ENCODE results near the gene CATSPER4.

CATSPER4 gene

DNA sequence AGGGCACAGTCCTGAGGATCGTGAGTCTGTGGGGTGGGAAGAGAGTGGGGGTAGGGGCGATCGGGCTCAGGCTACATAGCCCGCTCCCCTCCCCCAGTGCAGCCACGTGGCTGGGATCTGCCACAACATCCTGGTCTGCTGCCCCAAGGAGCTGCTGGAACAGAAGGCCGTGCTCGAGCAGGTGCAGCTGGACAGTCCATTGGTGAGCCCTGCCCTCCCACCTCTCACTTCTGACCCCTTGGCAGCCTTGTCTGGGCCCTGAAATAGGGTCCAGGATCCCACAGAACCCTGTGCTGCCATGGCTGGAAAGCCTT, 8.1 kb upstream of the CATSPER4 start:
- Histone ChIP-seq H3K27ac (no peak overlapping the region), H3K4me3 (no peak overlapping the region), H3K9me3 (no peaks in the 10 kb centered on the region), H3K36me3 (peaks cover 0 to 58% (median 0%) of the 10 kb centered on the region in 3 donors), H3K4me1 (no peaks in the 10 kb centered on the region), H3K27me3 (no peaks in the 10 kb centered on the region)
- DNase-seq, result no peak
- TF ChIP-seq, protein P1, sequence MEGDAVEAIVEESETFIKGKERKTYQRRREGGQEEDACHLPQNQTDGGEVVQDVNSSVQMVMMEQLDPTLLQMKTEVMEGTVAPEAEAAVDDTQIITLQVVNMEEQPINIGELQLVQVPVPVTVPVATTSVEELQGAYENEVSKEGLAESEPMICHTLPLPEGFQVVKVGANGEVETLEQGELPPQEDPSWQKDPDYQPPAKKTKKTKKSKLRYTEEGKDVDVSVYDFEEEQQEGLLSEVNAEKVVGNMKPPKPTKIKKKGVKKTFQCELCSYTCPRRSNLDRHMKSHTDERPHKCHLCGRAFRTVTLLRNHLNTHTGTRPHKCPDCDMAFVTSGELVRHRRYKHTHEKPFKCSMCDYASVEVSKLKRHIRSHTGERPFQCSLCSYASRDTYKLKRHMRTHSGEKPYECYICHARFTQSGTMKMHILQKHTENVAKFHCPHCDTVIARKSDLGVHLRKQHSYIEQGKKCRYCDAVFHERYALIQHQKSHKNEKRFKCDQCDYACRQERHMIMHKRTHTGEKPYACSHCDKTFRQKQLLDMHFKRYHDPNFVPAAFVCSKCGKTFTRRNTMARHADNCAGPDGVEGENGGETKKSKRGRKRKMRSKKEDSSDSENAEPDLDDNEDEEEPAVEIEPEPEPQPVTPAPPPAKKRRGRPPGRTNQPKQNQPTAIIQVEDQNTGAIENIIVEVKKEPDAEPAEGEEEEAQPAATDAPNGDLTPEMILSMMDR (IDR thresholded peaks at IDR 0.05), result no peak
- intact Hi-C loops (cut with DNase I; ENCODE audit: low total_unique reads), result no loop called here

DNA sequence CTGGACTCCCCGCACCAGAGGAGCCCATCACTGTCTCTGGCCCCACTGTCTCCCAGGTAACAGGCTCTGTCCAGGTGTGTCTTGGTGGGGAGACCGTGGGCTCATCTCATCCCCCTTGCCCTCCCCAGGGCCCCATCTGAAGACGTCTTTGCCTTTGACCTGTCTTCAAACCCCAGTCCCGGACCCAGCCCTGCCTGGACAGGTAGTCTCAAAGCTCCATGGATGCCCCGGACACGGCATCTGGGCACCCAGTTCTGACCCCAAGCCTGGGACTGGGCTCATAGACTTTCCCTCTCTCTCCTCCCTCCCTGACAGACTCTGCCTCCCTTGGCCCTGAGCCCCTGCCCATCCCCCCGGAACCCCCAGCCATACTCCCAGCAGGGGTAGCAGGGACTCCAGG, 6.3 kb upstream of the CATSPER4 start:
- H3K4me1 ChIP-seq, result no peaks in the 10 kb centered on the region
- H3K4me3 ChIP-seq, result no peak overlapping the region
- H3K27me3 ChIP-seq, result no peaks in the 10 kb centered on the region
- no peak for DNase-seq
- H3K9me3 ChIP-seq, result no peaks in the 10 kb centered on the region
- peaks cover 0 to 74% (median 0%) of the 10 kb centered on the region in 3 donors for H3K36me3 ChIP-seq
- intact Hi-C loops (cut with DNase I; ENCODE audit: low total_unique reads), result no loop called here
- no peak overlapping the region for H3K27ac ChIP-seq
- TF ChIP-seq, protein P1 (IDR thresholded peaks at IDR 0.05), result no peak

DNA sequence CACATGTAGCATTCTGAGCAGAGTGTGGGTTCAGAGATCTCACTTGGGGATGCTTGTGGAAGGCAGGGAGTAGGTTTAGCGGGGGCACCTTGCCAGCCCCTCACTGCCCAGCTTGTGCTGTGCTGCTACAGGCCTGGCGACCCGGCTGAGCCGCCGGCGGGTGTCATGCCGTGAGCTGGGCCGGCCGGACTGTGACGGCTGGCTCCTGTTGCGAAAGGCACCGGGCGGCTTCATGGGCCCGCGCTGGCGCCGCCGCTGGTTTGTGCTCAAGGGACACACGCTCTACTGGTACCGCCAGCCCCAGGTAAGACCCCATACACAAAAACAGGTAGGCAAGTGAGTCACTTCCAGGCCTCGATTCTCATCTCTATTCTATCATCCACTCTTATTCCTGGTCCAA, 5.5 kb upstream of the CATSPER4 start:
- TF ChIP-seq, protein P1 (IDR thresholded peaks at IDR 0.05), result no peak
- intact Hi-C loops (cut with DNase I; ENCODE audit: low total_unique reads), result no loop called here
- H3K27ac ChIP-seq, result no peak overlapping the region
- H3K36me3 ChIP-seq, result peaks cover 0 to 76% (median 0%) of the 10 kb centered on the region in 3 donors
- no peaks in the 10 kb centered on the region for H3K4me1 ChIP-seq
- H3K9me3 ChIP-seq, result no peaks in the 10 kb centered on the region
- DNase-seq, result no peak
- H3K4me3 ChIP-seq, result no peak overlapping the region
- no peaks in the 10 kb centered on the region for H3K27me3 ChIP-seq

DNA sequence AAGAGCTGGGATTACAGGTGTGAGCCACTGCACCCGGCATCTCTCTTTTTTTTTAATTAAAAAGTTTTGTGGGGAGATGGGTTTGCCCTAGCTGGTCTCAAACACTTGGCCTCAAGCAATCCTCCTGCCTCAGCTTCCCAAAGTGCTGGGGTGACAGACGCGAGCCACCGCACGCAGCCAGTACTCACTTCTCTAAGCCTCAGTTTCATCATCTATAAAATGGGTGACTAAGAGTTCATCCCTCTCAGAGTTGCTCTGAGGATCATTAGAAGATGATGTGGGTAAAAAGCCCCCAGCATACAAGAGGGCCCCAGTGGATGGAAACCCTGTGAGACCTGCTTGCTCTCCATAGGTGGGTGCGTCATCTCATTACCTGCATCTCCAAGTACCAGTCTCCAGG, 2.5 kb upstream of the CATSPER4 start:
- H3K9me3 ChIP-seq, result no peaks in the 10 kb centered on the region
- intact Hi-C loops (cut with DNase I; ENCODE audit: low total_unique reads), result no loop called here

DNA sequence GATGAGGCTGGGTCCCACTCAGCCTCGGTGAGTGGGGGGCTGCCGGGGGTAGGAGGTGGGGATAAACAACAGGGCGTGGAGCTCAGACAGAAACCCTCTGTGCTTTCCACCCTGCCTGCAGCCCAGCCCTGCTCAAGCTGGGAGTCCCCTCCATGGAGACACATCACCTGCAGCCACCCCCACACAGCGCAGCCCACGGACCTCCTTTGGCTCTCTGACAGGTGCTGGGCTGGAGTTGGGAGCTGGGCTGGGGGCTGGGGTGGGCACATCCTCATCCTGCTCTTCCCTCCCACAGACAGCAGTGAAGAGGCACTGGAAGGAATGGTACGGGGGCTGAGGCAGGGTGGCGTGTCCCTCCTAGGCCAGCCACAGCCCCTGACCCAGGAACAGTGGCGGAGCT, 1.9 kb upstream of the CATSPER4 start:
- H3K4me3 ChIP-seq, result no peak overlapping the region
- intact Hi-C loops (cut with DNase I; ENCODE audit: low total_unique reads), result no loop called here
- no peaks in the 10 kb centered on the region for H3K27me3 ChIP-seq
- H3K4me1 ChIP-seq, result no peaks in the 10 kb centered on the region
- TF ChIP-seq, protein P1 (IDR thresholded peaks at IDR 0.05), result no peak
- peaks cover 0 to 46% (median 0%) of the 10 kb centered on the region in 3 donors for H3K36me3 ChIP-seq
- no peak overlapping the region for H3K27ac ChIP-seq
- H3K9me3 ChIP-seq, result no peaks in the 10 kb centered on the region
- DNase-seq, result no peak

More for the DNA sequence above, 2.5 kb upstream of the CATSPER4 start:
- H3K27ac ChIP-seq, result no peak overlapping the region
- no peaks in the 10 kb centered on the region for H3K4me1 ChIP-seq
- no peaks in the 10 kb centered on the region for H3K27me3 ChIP-seq
- H3K4me3 ChIP-seq, result no peak overlapping the region
- TF ChIP-seq, protein P1 (IDR thresholded peaks at IDR 0.05), result no peak
- DNase-seq, result no peak
- H3K36me3 ChIP-seq, result peaks cover 0 to 52% (median 0%) of the 10 kb centered on the region in 3 donors

DNA sequence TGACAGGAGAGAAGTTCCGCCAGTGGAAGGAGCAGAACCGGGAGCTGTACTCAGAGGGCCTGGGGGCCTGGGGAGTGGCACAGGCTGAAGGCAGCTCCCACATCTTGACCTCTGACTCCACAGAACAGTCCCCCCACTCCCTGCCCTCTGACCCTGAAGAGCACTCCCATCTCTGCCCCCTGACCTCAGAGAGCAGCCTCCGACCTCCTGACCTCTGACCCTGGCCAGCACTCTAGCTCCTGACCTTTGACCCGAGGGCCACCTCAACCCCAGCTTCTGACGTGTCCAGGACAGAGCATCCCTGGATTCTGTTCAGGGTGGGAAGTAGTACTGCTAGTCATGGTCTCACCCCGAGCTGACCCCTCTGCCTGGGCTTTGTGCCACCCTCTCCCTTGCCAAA, 1.1 kb upstream of the CATSPER4 start:
- no peak for DNase-seq
- H3K27me3 ChIP-seq, result no peaks in the 10 kb centered on the region
- peaks cover 0 to 39% (median 0%) of the 10 kb centered on the region in 3 donors for H3K36me3 ChIP-seq
- no peaks in the 10 kb centered on the region for H3K9me3 ChIP-seq
- H3K4me3 ChIP-seq, result no peak overlapping the region
- TF ChIP-seq, protein P1 (IDR thresholded peaks at IDR 0.05), result no peak
- intact Hi-C loops (cut with DNase I; ENCODE audit: low total_unique reads), result no loop called here
- no peaks in the 10 kb centered on the region for H3K4me1 ChIP-seq
- no peak overlapping the region for H3K27ac ChIP-seq
